Tibial artery (tissue), 4 donors: Measurements from ENCODE around the gene PXMP2.

ENCODE experiments used
- DNase-seq, 2 donors: peaks; one replicate each; pipeline ENCODE4 v3.0.0-alpha.2; 2019
- H3K27ac ChIP-seq, 2 donors: fragments of 200-600 bp; sonication (generic) in 1 of 2; 1 replicate in 1 of 2; 2 replicates in 1 of 2; pipeline ENCODE4 v1.5.1; 2018 to 2019; ENCODE audit warnings: mild to moderate bottlenecking in 1 of 2
- H3K27me3 ChIP-seq, 2 donors: fragments of 200-600 bp; sonication (generic) in 1 of 2; one replicate each; pipeline versions ENCODE4 v1.5.1 to v1.6.0; 2016 to 2019
- H3K36me3 ChIP-seq, 3 donors: fragments of 200-600 bp; sonication (generic) in 2 of 3; one replicate each; pipeline ENCODE4 v1.5.1; 2016 to 2019; ENCODE audit warnings: mild to moderate bottlenecking in 2 of 3
- H3K4me1 ChIP-seq, 4 donors: fragments of 200-600 bp; sonication (generic) in 2 of 4; 1 replicate in 3 of 4; 2 replicates in 1 of 4; pipeline ENCODE4 v1.5.1; 2016 to 2019
- H3K4me3 ChIP-seq, 2 donors: fragments of 200-600 bp; sonication (generic) in 1 of 2; 1 replicate in 1 of 2; 2 replicates in 1 of 2; pipeline ENCODE4 v1.5.1; 2018 to 2019; ENCODE audit warnings: mild to moderate bottlenecking in 2 of 2
- H3K9me3 ChIP-seq, 3 donors: fragments of 200-600 bp; sonication (generic) in 1 of 3; one replicate each; pipeline ENCODE4 v1.5.1; 2016 to 2019
- CTCF ChIP-seq, 2 experiments: fragments of 200-600 bp in 1 of 2; fragments of 450-650 bp in 1 of 2; IDR thresholded peaks; one replicate each; pipeline ENCODE4 v1.5.1; 2017 to 2019; ENCODE audit warnings: antibody characterized with exemption in 2 of 2, mild to moderate bottlenecking in 1 of 2, moderate library complexity in 1 of 2
- intact Hi-C: fragments of 100-400 bp; cut with DNase I; formaldehyde crosslinking; loops from one replicate; pipeline ENCODE4 v1.15.0; 2023; ENCODE audit warnings: low total_unique reads

The PXMP2 gene

DNA sequence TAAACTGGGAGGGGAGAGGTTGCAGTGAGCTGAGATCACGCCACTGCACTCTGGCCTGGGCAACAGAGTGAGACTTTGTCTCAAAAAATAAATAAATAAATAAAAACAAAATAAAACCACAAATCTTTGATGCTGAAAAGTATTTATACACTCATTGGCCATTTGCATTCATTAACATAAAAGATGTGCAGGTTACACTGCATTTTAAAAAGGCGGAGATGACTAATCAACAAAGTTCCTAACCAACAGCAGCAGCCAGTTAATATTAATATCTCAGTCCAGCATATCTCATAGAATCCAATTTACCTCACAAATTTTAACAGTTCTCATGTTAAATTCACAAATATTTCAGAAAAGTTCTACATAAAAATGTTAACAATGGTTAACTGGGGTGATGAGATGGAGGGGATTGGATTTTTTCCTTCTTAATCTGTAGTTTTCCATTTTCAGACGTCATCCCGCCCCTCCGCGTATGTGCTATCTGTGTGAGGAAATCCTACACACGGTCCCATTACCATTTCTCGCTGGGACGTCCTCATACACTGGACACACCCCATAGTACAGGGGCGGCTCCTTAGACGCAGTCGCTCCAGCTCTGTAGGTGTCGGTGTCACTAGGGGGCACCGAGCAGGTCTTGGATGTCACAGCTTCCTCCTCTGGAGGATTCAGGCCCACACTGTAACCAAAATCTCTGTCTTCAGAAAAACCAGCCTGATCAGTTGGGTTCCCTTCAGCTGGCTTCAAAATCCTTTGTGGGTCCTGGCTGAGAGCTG is 67.0 kb downstream of the PXMP2 start:
- H3K27ac ChIP-seq, result no peak overlapping the region
- no peak for DNase-seq
- peaks cover 0 to 2% (median 0%) of the 10 kb centered on the region in 4 donors for H3K4me1 ChIP-seq
- TF ChIP-seq CTCF (IDR thresholded peaks at IDR 0.05), result no peak
- no peak overlapping the region for H3K4me3 ChIP-seq
- no peaks in the 10 kb centered on the region for H3K9me3 ChIP-seq
- H3K27me3 ChIP-seq, result no peaks in the 10 kb centered on the region
- intact Hi-C loops, result no loop called here
- peaks cover 59 to 97% (median 64%) of the 10 kb centered on the region in 3 donors for H3K36me3 ChIP-seq
